H1 (cell line): ENCODE data around the gene APH1B. TPM values are rescaled to one million over a fixed set of nuclear protein-coding genes. Genes with fewer than 3 reads are reported as not detected.

ENCODE experiments used
- CTCF ChIA-PET: fragments of 300-600 bp; sonication (Branson Sonifier 250); formaldehyde crosslinking; loops from one replicate; lab custom pipeline; 2021; ENCODE audit not compliant: partially characterized antibody; lab: Charles Lee
- POLR2A ChIA-PET: fragments of 300-600 bp; sonication (Branson Sonifier 250); formaldehyde crosslinking; loops from one replicate; lab custom pipeline; 2021; ENCODE audit warnings: inconsistent platforms; ENCODE audit not compliant: partially characterized antibody; lab: Charles Lee
- DNase-seq, 2 experiments: peaks; one replicate each; pipeline versions ENCODE4 v3.0.0 to v3.0.0-alpha.2; 2010 to 2022; ENCODE audit warnings: low spot score in 2 of 2, low read depth in 1 of 2, mixed read lengths in 1 of 2
- FAIRE-seq: peaks from 2 replicates; lab custom pipeline; 2011; peaks lifted over from hg19 to GRCh38; lab: Jason Lieb, UNC
- H2AFZ ChIP-seq: 2 replicates; pipeline ENCODE4 v1.8.1; 2012; ENCODE audit warnings: low read length, inconsistent platforms
- H2AK5ac ChIP-seq: 2 replicates; pipeline ENCODE4 v1.6.1; 2013; ENCODE audit warnings: low read depth, low read length
- H2BK120ac ChIP-seq: replicated peaks from 2 replicates; pipeline ENCODE3; 2013; ENCODE audit warnings: low read depth, low read length, inconsistent platforms
- H2BK12ac ChIP-seq: 2 replicates; pipeline ENCODE4 v1.6.1; 2013; ENCODE audit warnings: low read depth, low read length
- H2BK15ac ChIP-seq: 2 replicates; pipeline ENCODE4 v1.6.1; 2013; ENCODE audit warnings: low read length
- H2BK20ac ChIP-seq: 2 replicates; pipeline ENCODE4 v1.6.1; 2013; ENCODE audit warnings: low read length
- H2BK5ac ChIP-seq: 2 replicates; pipeline ENCODE4 v1.6.1; 2013; ENCODE audit warnings: low read depth, low read length
- H3K14ac ChIP-seq: 2 replicates; pipeline ENCODE4 v1.6.1; 2013; ENCODE audit warnings: inconsistent platforms; ENCODE audit not compliant: insufficient read length
- H3K18ac ChIP-seq: 2 replicates; pipeline ENCODE4 v1.6.1; 2013; ENCODE audit warnings: low read length; ENCODE audit errors: extremely low read depth
- H3K23ac ChIP-seq: 2 replicates; pipeline ENCODE4 v1.6.1; 2013; ENCODE audit warnings: inconsistent platforms; ENCODE audit not compliant: insufficient read length
- H3K23me2 ChIP-seq: 2 replicates; pipeline ENCODE4 v1.6.1; 2013; ENCODE audit warnings: low read depth, low read length
- H3K27ac ChIP-seq: 2 replicates; pipeline ENCODE4 v1.6.1; 2011; ENCODE audit warnings: low read depth, low read length, inconsistent platforms
- H3K27me3 ChIP-seq, 4 experiments: replicated peaks in 1 of 4; 1 replicate in 1 of 4; 2 replicates in 3 of 4; pipeline versions ENCODE4 v1.6.1 to v1.8.1; 2011 to 2013; ENCODE audit warnings: low read length in 3 of 4, mild to moderate bottlenecking in 3 of 4, inconsistent platforms in 2 of 4, mixed read lengths in 2 of 4, moderate library complexity in 1 of 4; ENCODE audit not compliant: control insufficient read depth in 3 of 4, insufficient read depth in 3 of 4; ENCODE audit errors: extremely low read depth in 1 of 4
- H3K36me3 ChIP-seq, 4 experiments: 2 replicates each; pipeline versions ENCODE4 v1.6.1 to v1.8.1; 2011 to 2013; ENCODE audit warnings: mild to moderate bottlenecking in 4 of 4, low read length in 3 of 4, moderate library complexity in 2 of 4, control low read depth in 1 of 4, inconsistent platforms in 1 of 4; ENCODE audit not compliant: insufficient read depth in 4 of 4, control insufficient read depth in 2 of 4
- H3K4ac ChIP-seq: replicated peaks from 2 replicates; pipeline ENCODE3; 2013; ENCODE audit warnings: low read length, low read depth, mixed read lengths, inconsistent platforms; ENCODE audit not compliant: insufficient read length
- H3K4me1 ChIP-seq, 4 experiments: replicated peaks in 1 of 4; 1 replicate in 1 of 4; 2 replicates in 3 of 4; pipeline versions ENCODE4 v1.6.1 to v1.8.1; 2011 to 2013; ENCODE audit warnings: low read length in 3 of 4, inconsistent platforms in 2 of 4, mixed read lengths in 1 of 4; ENCODE audit not compliant: insufficient read depth in 4 of 4, control insufficient read depth in 3 of 4
- H3K4me2 ChIP-seq, 2 experiments: 2 replicates each; pipeline versions ENCODE4 v1.6.1 to v1.8.1; 2011 to 2013; ENCODE audit warnings: low read depth in 2 of 2, low read length in 2 of 2, control low read depth in 1 of 2, inconsistent platforms in 1 of 2, mild to moderate bottlenecking in 1 of 2; ENCODE audit not compliant: insufficient read depth in 1 of 2
- H3K4me3 ChIP-seq, 4 experiments: fragments of 200-600, 300-600 bp in 1 of 4; sonication (generic), shearing (Covaris generic), sonication (Bioruptor Twin) in 1 of 4; 2 replicates each; pipeline versions ENCODE4 v1.5.1 to v1.8.1; 2011 to 2016; ENCODE audit warnings: low read length in 4 of 4, low read depth in 3 of 4, control low read depth in 2 of 4, inconsistent platforms in 2 of 4, mild to moderate bottlenecking in 2 of 4, mixed read lengths in 1 of 4, moderate library complexity in 1 of 4; ENCODE audit not compliant: insufficient read depth in 2 of 4; ENCODE audit errors: extremely low read depth in 1 of 4
- H3K56ac ChIP-seq: replicated peaks from 2 replicates; pipeline ENCODE3; 2013; ENCODE audit warnings: low read depth, mild to moderate bottlenecking, mixed read lengths, low read length, inconsistent platforms; ENCODE audit not compliant: insufficient read length
- H3K79me1 ChIP-seq: 2 replicates; pipeline ENCODE4 v1.6.1; 2013; ENCODE audit warnings: low read depth, low read length, control low read depth
- H3K79me2 ChIP-seq, 2 experiments: 2 replicates each; pipeline versions ENCODE4 v1.6.1 to v1.8.1; 2012 to 2013; ENCODE audit warnings: low read length in 2 of 2, mild to moderate bottlenecking in 2 of 2, inconsistent platforms in 1 of 2; ENCODE audit not compliant: insufficient read depth in 2 of 2, control insufficient read depth in 1 of 2
- H3K9ac ChIP-seq, 4 experiments: replicated peaks in 1 of 4; 1 replicate in 1 of 4; 2 replicates in 3 of 4; pipeline versions ENCODE4 v1.6.1 to v1.8.1; 2011 to 2013; ENCODE audit warnings: low read depth in 3 of 4, low read length in 3 of 4, control low read depth in 2 of 4, mild to moderate bottlenecking in 2 of 4, moderate library complexity in 2 of 4, inconsistent platforms in 1 of 4; ENCODE audit errors: extremely low read depth in 1 of 4
- H3K9me3 ChIP-seq, 2 experiments: 2 replicates each; pipeline versions ENCODE4 v1.6.1 to v1.8.1; 2012 to 2013; ENCODE audit warnings: mild to moderate bottlenecking in 2 of 2, moderate library complexity in 2 of 2, control low read depth in 1 of 2, inconsistent platforms in 1 of 2, low read depth in 1 of 2, low read length in 1 of 2, mixed read lengths in 1 of 2; ENCODE audit not compliant: insufficient read depth in 2 of 2
- H4K20me1 ChIP-seq, 2 experiments: replicated peaks in 1 of 2; 2 replicates each; pipeline versions ENCODE3 to v1.8.1; 2011 to 2013; ENCODE audit warnings: inconsistent platforms in 2 of 2, low read length in 2 of 2, mild to moderate bottlenecking in 1 of 2; ENCODE audit not compliant: insufficient read depth in 2 of 2, control insufficient read depth in 1 of 2
- H4K5ac ChIP-seq: 2 replicates; pipeline ENCODE4 v1.6.1; 2013; ENCODE audit warnings: low read length, low read depth, mixed read lengths, inconsistent platforms; ENCODE audit not compliant: insufficient read length
- H4K8ac ChIP-seq: 2 replicates; pipeline ENCODE4 v1.8.0; 2013; ENCODE audit warnings: mild to moderate bottlenecking, moderate library complexity, low read length, inconsistent platforms; ENCODE audit not compliant: insufficient read depth; ENCODE audit errors: extremely low read depth
- H4K91ac ChIP-seq: replicated peaks from 2 replicates; pipeline ENCODE3; 2013; ENCODE audit warnings: low read length, mixed read lengths, inconsistent platforms; ENCODE audit not compliant: insufficient read length
- ATF3 ChIP-seq: IDR thresholded peaks from 2 replicates; pipeline ENCODE4 v1.6.1; 2011; ENCODE audit warnings: low read depth, mild to moderate bottlenecking, low read length; ENCODE audit not compliant: insufficient read depth
- BRCA1 ChIP-seq: IDR thresholded peaks from 2 replicates; pipeline ENCODE4 v1.6.1; 2012; ENCODE audit warnings: low read depth, low read length, improper control_type of control experiment
- CHD2 ChIP-seq: IDR thresholded peaks from 2 replicates; pipeline ENCODE4 v1.6.1; 2012; ENCODE audit warnings: low read length, improper control_type of control experiment
- KDM4A ChIP-seq: IDR thresholded peaks from one replicate; pipeline ENCODE4 v1.7.1; 2012; ENCODE audit warnings: low read depth, mild to moderate bottlenecking, moderate library complexity, low read length, inconsistent platforms; ENCODE audit not compliant: severe bottlenecking
- MAFK ChIP-seq: IDR thresholded peaks from 2 replicates; pipeline ENCODE4 v1.6.1; 2012; ENCODE audit warnings: low read depth, mild to moderate bottlenecking, improper control_type of control experiment, low read length
- RFX5 ChIP-seq: IDR thresholded peaks from 2 replicates; pipeline ENCODE4 v1.6.1; 2011; ENCODE audit warnings: low read depth, low read length, improper control_type of control experiment, borderline replicate concordance
- RNF2 ChIP-seq: fragments of 200-900, 300-1000 bp; sonication (generic); IDR thresholded peaks from 2 replicates; pipeline ENCODE4 v1.7.1; 2016; ENCODE audit warnings: borderline replicate concordance, low read depth, mild to moderate bottlenecking, antibody characterized with exemption, low read length; ENCODE audit not compliant: poor library complexity, severe bottlenecking; ENCODE audit errors: missing control alignments
- SIX5 ChIP-seq: IDR thresholded peaks from 2 replicates; pipeline ENCODE4 v1.6.1; 2011; ENCODE audit warnings: mild to moderate bottlenecking, low read depth, low read length
- SRF ChIP-seq: IDR thresholded peaks from 2 replicates; pipeline ENCODE4 v1.6.1; 2011; ENCODE audit warnings: mild to moderate bottlenecking, low read depth, low read length, moderate library complexity
- TBP ChIP-seq: IDR thresholded peaks from 2 replicates; pipeline ENCODE4 v1.6.1; 2011; ENCODE audit warnings: low read depth, low read length, improper control_type of control experiment
- WGBS, 2 experiments: shearing (Covaris generic) in 1 of 2; methylation state at CpG; one replicate each; pipeline versions ENCODE4 v1.1.6 to v1.1.7; 2013 to 2015; ENCODE audit warnings: low lambda C conversion rate in 2 of 2, mixed read lengths in 2 of 2, inconsistent platforms in 1 of 2, low coverage in 1 of 2, missing lambda C conversion rate in 1 of 2; ENCODE audit not compliant: insufficient replicate concordance in 2 of 2, insufficient coverage in 1 of 2, insufficient read length in 1 of 2; ENCODE audit errors: extremely low coverage in 1 of 2, missing lambda C conversion rate in 1 of 2; 5-methylcytosine and 5-hydroxymethylcytosine counted together
- polyA plus RNA-seq, 7 experiments: library from polyadenylated mRNA; depleted of rRNA in 3 of 7; stranded (reverse) in 5 of 7; unstranded in 2 of 7; fragments of >200 nt in 5 of 7; fragments of 200-250 nt in 2 of 7; gene quantifications; 1 replicate in 5 of 7; 2 replicates in 1 of 7; 4 replicates in 1 of 7; pipeline versions ENCODE4 v1.2.1 to v1.2.3, GENCODE V29; 2011 to 2013; ENCODE audit warnings: missing spikeins in 2 of 7, mixed read lengths in 2 of 7
- total RNA-seq: library from RNA; stranded (reverse); fragmentation: NEBNext Ultra II Directional; extraction: Animal tissue kit (Norgen Biotek cat#: 25700); gene quantifications from 2 replicates; pipeline ENCODE4 v1.2.1, GENCODE V29; 2021

The APH1B gene
- total and polyA plus RNA-seq, 2 of the 8 experiments (the other 6 are each of a cell fraction or from before 2014, with no cell fraction given) = 11.5 to 22.9 TPM

GRCh38 chr15:63252292-63252691 is 25.1 kb upstream of the APH1B start:
- no peak for FAIRE-seq

More at GRCh38 chr15:63252292-63252691, 25.1 kb upstream of the APH1B start:
- Histone ChIP-seq H2AK5ac (no peak overlapping the region), H3K56ac (no peak overlapping the region), H2BK15ac (no peak overlapping the region), H2BK20ac (no peak overlapping the region), H4K5ac (no peak overlapping the region), H2BK12ac (no peak overlapping the region), H3K4ac (no peak overlapping the region), H3K23ac (no peak overlapping the region), H2BK5ac (no peak overlapping the region), H3K79me2 (no peaks in the 10 kb centered on the region), H3K9me3 (no peaks in the 10 kb centered on the region), H2AFZ (no peak overlapping the region), H3K4me2 (no peak overlapping the region), H3K4me1 (peaks cover 0 to 10% (median 4%) of the 10 kb centered on the region in 4 experiments; a peak in 4 of 7 replicates), H3K36me3 (peaks cover 2 to 5% (median 4%) of the 10 kb centered on the region in 4 experiments; a peak in 4 of 8 replicates), H4K8ac (no peak overlapping the region), H4K20me1 (no peaks in the 10 kb centered on the region), H3K14ac (no peak overlapping the region), H3K23me2 (no peaks in the 10 kb centered on the region), H3K27me3 (no peaks in the 10 kb centered on the region), H3K79me1 (no peaks in the 10 kb centered on the region), H4K91ac (no peak overlapping the region), H3K9ac (no peak overlapping the region)
- no peak for DNase-seq
- POLR2A ChIA-PET = interaction anchor here (0.5 kb wide), 1 partner anchor 886 kb away, joined by 3 read pairs; no protein-coding TSS in a partner anchor
- CTCF ChIA-PET = interaction anchor here (0.7 kb wide), 1 partner anchor 14 kb away, joined by 3 read pairs; no protein-coding TSS in a partner anchor
- 92% methylated on average over 2 of the region's 2 CpGs; no CpG with 5 or more reads in 1 of the 2 experiments for WGBS, 2 experiments
- TF ChIP-seq RNF2 (no peak), SIX5 (no peak), SRF (no peak), ATF3 (no peak), RFX5 (no peak), BRCA1 (no peak), TBP (no peak), CHD2 (no peak), MAFK (no peak), KDM4A (no peak)
- TF ChIP-seq, all 59 proteins: peak for 0
- no peak overlapping the region for H3K18ac ChIP-seq
- H3K4me3 ChIP-seq = no peak overlapping the region
- H3K27ac ChIP-seq = no peak overlapping the region
- H2BK120ac ChIP-seq = no peak overlapping the region
